ENCODE results near the gene UBE2Q1.

Gene UBE2Q1

DNA sequence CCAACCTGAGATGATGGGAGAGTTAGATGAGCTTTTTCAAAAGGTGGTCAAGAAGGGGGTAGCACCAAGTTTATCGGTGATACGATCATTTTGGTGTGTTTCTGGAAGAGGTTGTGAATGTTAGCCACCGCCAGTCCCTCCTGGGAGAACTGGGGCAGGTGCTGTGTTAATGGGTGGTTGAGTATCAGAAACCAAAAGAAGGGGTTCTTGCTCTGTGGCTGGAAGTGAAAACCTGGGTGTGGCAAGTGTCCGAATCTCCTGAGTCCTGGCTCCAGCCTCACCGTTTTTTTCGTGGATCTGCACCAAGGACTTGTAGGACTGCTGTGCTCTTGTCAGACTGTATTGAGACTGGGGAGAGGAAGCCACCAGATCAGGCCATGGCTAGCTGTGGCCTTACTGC, 7.8 kb downstream of the UBE2Q1 start:
- H3K27ac ChIP-seq = no peak overlapping the region
- TF ChIP-seq CTCF (conservative IDR thresholded peaks at IDR 0.05) (no peak), ZFX (IDR thresholded peaks at IDR 0.05) (no peak)

DNA sequence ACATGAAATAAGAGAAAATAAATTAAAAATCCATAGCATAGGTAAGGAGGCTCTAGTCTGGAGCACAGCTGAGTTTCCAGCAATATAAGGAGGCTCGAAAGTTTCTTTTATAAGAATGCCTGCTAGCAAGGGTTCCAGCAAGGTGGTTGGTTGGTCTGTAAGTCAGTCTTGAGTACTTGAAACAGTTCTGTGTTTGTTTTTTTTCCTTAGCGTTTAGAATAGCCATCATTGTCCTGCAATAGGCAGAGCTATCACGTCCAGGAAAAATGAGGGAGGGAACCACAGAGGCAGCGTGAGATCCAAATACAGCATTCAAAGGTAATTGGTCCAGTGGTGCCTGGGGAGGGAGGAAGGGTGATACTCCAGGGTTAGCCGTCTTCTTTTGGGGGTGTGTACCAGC, 8.4 kb downstream of the UBE2Q1 start:
- no peak overlapping the region for H3K27ac ChIP-seq
- no peak for TF ChIP-seq ZFX (IDR thresholded peaks at IDR 0.05)
- TF ChIP-seq CTCF (conservative IDR thresholded peaks at IDR 0.05) = no peak

DNA sequence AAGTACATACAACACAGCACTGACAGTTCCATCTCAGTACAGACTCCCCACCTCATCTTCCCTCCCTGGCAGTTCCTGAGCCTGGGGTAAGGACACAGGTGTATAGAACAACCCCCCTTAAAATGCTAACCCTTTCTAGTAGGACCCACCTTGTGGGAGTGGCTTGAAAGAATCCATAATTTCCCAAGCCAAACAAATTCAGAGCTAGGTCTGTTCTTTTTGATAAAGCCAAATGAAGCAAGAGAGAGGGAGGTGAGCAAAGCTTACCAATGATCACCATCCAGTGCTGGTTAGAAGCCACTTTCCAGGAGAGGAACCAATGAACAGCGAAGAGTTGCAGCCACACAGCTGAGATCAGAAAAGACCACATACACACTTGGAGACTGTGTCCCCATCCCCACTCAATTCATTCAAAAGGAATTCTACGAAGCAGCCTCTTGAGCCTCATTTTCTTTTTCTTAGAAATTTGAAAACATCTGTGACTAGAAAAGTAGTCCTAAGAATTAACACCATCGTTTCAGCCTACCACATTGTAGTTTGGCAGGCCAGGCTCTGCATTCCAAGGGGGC, 9.2 kb downstream of the UBE2Q1 start:
- no peak overlapping the region for H3K27ac ChIP-seq
- no peak for TF ChIP-seq ZFX (IDR thresholded peaks at IDR 0.05)
- no peak for TF ChIP-seq CTCF (conservative IDR thresholded peaks at IDR 0.05)

DNA sequence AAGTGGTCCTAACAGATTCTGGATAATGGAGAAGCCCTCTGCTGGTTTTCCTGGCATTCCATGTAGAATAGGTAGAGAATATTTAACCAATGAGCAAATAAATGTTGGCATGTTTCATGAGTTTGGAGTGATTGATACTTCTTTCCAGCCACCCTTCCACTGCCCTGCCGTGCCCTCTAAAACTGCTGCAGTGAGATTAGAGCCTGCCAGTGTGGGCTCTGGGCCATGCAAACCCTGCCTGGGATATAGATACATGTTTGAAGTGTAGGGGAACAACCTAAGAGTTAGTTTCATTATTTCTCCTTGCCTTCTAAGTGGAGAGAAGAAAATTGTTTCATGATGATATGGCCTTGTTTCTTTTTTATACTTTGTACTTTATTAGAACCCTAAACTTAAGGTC, 10.4 kb downstream of the UBE2Q1 start:
- H3K27ac ChIP-seq = no peak overlapping the region
- TF ChIP-seq ZFX (IDR thresholded peaks at IDR 0.05) (no peak), CTCF (conservative IDR thresholded peaks at IDR 0.05) (no peak)

- H3K27ac ChIP-seq = no peak overlapping the region
Observed at GRCh38 chr1:154547105-154547732, 11.2 kb downstream of the UBE2Q1 start.

GRCh38 chr1:154546264-154547063, 12.0 kb downstream of the UBE2Q1 start:
- TF ChIP-seq ZFX (IDR thresholded peaks at IDR 0.05) (no peak), CTCF (conservative IDR thresholded peaks at IDR 0.05) (peak; percentile 82)
- H3K27ac ChIP-seq = no peak overlapping the region

More at GRCh38 chr1:154547105-154547732, 11.2 kb downstream of the UBE2Q1 start:
- TF ChIP-seq CTCF (conservative IDR thresholded peaks at IDR 0.05) = no peak
- TF ChIP-seq ZFX (IDR thresholded peaks at IDR 0.05) = no peak

DNA sequence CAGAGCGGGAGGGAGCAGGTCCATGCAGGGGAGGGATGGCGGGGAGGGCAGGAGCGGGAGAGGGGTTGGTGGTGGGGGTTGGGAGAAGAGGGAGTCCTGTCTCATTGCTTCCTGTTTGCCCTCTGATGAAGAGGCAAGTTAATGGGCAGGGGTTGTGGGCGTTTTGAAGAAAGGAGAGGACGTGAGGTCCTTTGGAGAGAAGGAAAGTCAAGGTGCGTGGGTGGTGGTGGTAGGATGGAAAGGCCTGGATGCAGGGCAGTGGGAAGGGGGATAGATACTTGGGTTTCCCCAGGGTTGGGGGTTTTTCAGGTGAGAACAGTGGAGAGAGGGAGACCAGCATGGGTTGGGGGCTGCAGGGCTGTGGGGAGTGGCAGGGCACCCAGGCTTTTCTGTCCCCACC, 17.2 kb downstream of the UBE2Q1 start:
- TF ChIP-seq CTCF (conservative IDR thresholded peaks at IDR 0.05) (no peak), ZFX (IDR thresholded peaks at IDR 0.05) (no peak)
- H3K27ac ChIP-seq = no peak overlapping the region

Measured in C4-2B (cell line).